ENCODE results near the gene CACNG6.

CACNG6 gene

GRCh38 chr19:53971673-53972072 is 19.8 kb upstream of the CACNG6 start (continued):
- TF ChIP-seq POU6F1 (CRISPR knock-in tag; IDR thresholded peaks at IDR 0.05; ENCODE audit: borderline replicate concordance, low read depth), result no peak
- TF ChIP-seq GLIS3 (CRISPR knock-in tag; IDR thresholded peaks at IDR 0.05), result no peak
- TF ChIP-seq TCF4 (CRISPR knock-in tag; IDR thresholded peaks at IDR 0.05; ENCODE audit: borderline replicate concordance), result no peak
- TF ChIP-seq ESRRG (CRISPR knock-in tag; IDR thresholded peaks at IDR 0.05), result no peak
- TF ChIP-seq ISL1 (CRISPR knock-in tag; IDR thresholded peaks at IDR 0.05), result no peak
- no peak for TF ChIP-seq ZNF8 (CRISPR knock-in tag; IDR thresholded peaks at IDR 0.05)
- TF ChIP-seq RARB (CRISPR knock-in tag; IDR thresholded peaks at IDR 0.05), result no peak

- TF ChIP-seq ARNTL (CRISPR knock-in tag; IDR thresholded peaks at IDR 0.05; ENCODE audit: borderline replicate concordance, low read depth) (no peak), OSR1 (CRISPR knock-in tag; IDR thresholded peaks at IDR 0.05) (no peak), SNAI2 (CRISPR knock-in tag; IDR thresholded peaks at IDR 0.05) (no peak), BACH2 (CRISPR knock-in tag; IDR thresholded peaks at IDR 0.05; ENCODE audit: borderline replicate concordance) (no peak), CREB5 (CRISPR knock-in tag; IDR thresholded peaks at IDR 0.05; ENCODE audit: low read depth) (no peak), PPARA (CRISPR knock-in tag; IDR thresholded peaks at IDR 0.05; ENCODE audit: borderline replicate concordance) (no peak), ISL1 (CRISPR knock-in tag; IDR thresholded peaks at IDR 0.05) (no peak), CSDC2 (CRISPR knock-in tag; IDR thresholded peaks at IDR 0.05) (no peak), CSRNP3 (CRISPR knock-in tag; IDR thresholded peaks at IDR 0.05) (no peak), TOX (CRISPR knock-in tag; IDR thresholded peaks at IDR 0.05; ENCODE audit: borderline replicate concordance) (no peak), ZFP30 (CRISPR knock-in tag; IDR thresholded peaks at IDR 0.05) (no peak), POU6F1 (CRISPR knock-in tag; IDR thresholded peaks at IDR 0.05; ENCODE audit: borderline replicate concordance, low read depth) (no peak)
- peak; percentile 48 for ATAC-seq
Observed at GRCh38 chr19:53977429-53977990, 13.9 kb upstream of the CACNG6 start.

GRCh38 chr19:53977991-53978731 is 13.3 kb upstream of the CACNG6 start:
- ATAC-seq, result peak; percentile 82
- TF ChIP-seq ARNTL (CRISPR knock-in tag; IDR thresholded peaks at IDR 0.05; ENCODE audit: borderline replicate concordance, low read depth) (no peak), CSRNP3 (CRISPR knock-in tag; IDR thresholded peaks at IDR 0.05) (no peak), PATZ1 (CRISPR knock-in tag; IDR thresholded peaks at IDR 0.05; ENCODE audit: borderline replicate concordance) (no peak), TSHZ2 (CRISPR knock-in tag; IDR thresholded peaks at IDR 0.05) (peak; percentile 64; the same call in 1 of the 2 replicates), ISL1 (CRISPR knock-in tag; IDR thresholded peaks at IDR 0.05) (no peak)

Measured in SK-N-SH treated with all-trans-retinoic acid at 6 μM for 48 hours (cell line).